22Rv1 (cell line): Measurements from ENCODE around the gene RBM4B.

Experiments
- ZFX ChIP-seq: fragments of 450-650 bp; IDR thresholded peaks from 2 replicates; pipeline ENCODE4 v1.6.1; 2017; ENCODE audit warnings: antibody characterized with exemption, borderline replicate concordance
- TF ChIP-seq, protein P1 (sequence below): fragments of 450-650 bp; IDR thresholded peaks from 2 replicates; pipeline ENCODE4 v1.5.1; 2017; ENCODE audit warnings: mild to moderate bottlenecking

DNA sequence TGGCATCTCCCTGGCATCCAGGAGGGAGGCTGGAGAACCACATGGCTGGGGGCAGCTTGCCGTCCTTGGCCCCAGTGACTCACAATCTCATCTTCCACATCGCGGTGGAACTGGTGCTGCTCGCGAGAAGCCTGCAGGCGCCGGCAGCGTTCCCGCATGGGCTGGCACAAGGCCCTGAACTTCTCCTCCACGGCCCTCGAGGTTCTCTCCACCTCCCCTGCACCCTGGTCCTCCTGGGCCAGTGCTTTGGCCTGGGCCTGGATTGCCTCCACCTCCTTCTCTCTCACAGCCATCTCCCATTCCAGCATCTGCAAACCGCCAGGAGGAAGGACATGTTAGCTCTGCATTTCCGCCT, 16.3 kb upstream of the RBM4B start:
- TF ChIP-seq, protein P1, sequence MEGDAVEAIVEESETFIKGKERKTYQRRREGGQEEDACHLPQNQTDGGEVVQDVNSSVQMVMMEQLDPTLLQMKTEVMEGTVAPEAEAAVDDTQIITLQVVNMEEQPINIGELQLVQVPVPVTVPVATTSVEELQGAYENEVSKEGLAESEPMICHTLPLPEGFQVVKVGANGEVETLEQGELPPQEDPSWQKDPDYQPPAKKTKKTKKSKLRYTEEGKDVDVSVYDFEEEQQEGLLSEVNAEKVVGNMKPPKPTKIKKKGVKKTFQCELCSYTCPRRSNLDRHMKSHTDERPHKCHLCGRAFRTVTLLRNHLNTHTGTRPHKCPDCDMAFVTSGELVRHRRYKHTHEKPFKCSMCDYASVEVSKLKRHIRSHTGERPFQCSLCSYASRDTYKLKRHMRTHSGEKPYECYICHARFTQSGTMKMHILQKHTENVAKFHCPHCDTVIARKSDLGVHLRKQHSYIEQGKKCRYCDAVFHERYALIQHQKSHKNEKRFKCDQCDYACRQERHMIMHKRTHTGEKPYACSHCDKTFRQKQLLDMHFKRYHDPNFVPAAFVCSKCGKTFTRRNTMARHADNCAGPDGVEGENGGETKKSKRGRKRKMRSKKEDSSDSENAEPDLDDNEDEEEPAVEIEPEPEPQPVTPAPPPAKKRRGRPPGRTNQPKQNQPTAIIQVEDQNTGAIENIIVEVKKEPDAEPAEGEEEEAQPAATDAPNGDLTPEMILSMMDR: no peak
- no peak for TF ChIP-seq ZFX
